Ishikawa (cell line): ENCODE data around the gene PGBD5.

Source experiments
- CEBPB ChIP-seq: IDR thresholded peaks from 2 replicates; pipeline ENCODE4 v1.6.1; 2012
- CREB1 ChIP-seq: IDR thresholded peaks from 2 replicates; pipeline ENCODE4 v1.6.1; 2012; ENCODE audit warnings: low read depth
- EGR1 ChIP-seq: IDR thresholded peaks from 2 replicates; pipeline ENCODE4 v1.6.1; 2012
- EP300 ChIP-seq: IDR thresholded peaks from 2 replicates; pipeline ENCODE4 v1.6.1; 2012; ENCODE audit warnings: borderline replicate concordance
- FOXM1 ChIP-seq: IDR thresholded peaks from 2 replicates; pipeline ENCODE4 v1.6.1; 2012; ENCODE audit warnings: low read depth, borderline replicate concordance
- MAX ChIP-seq: IDR thresholded peaks from 2 replicates; pipeline ENCODE4 v1.6.1; 2012
- NFIC ChIP-seq: IDR thresholded peaks from 2 replicates; pipeline ENCODE4 v1.6.1; 2012
- RAD21 ChIP-seq: IDR thresholded peaks from 2 replicates; pipeline ENCODE4 v1.6.1; 2012; ENCODE audit warnings: low read depth
- REST ChIP-seq: IDR thresholded peaks from 2 replicates; pipeline ENCODE4 v1.6.1; 2012; ENCODE audit warnings: low read depth, mild to moderate bottlenecking
- TAF1 ChIP-seq: IDR thresholded peaks from 2 replicates; pipeline ENCODE4 v1.6.1; 2012; ENCODE audit warnings: low read depth, mild to moderate bottlenecking
- TCF12 ChIP-seq: IDR thresholded peaks from 2 replicates; pipeline ENCODE4 v1.6.1; 2012; ENCODE audit warnings: low read depth
- TEAD4 ChIP-seq: IDR thresholded peaks from 2 replicates; pipeline ENCODE4 v1.6.1; 2012
- USF1 ChIP-seq: IDR thresholded peaks from 2 replicates; pipeline ENCODE4 v1.6.1; 2012
- YY1 ChIP-seq: IDR thresholded peaks from 2 replicates; pipeline ENCODE4 v1.6.1; 2012; ENCODE audit warnings: low read depth
- ZBTB7A ChIP-seq: IDR thresholded peaks from 2 replicates; pipeline ENCODE4 v1.6.1; 2012; ENCODE audit warnings: low read depth

PGBD5 gene

GRCh38 chr1:230395932-230396331 lies 30.2 kb downstream of the PGBD5 start:
- TF ChIP-seq CEBPB (no peak), USF1 (no peak), CREB1 (no peak), NFIC (no peak), EGR1 (no peak), EP300 (no peak), MAX (no peak), TAF1 (no peak), TCF12 (no peak)

- no peak for TF ChIP-seq CEBPB
- no peak for TF ChIP-seq CREB1
- no peak for TF ChIP-seq TCF12
- TF ChIP-seq MAX: no peak
- TF ChIP-seq USF1: no peak
- no peak for TF ChIP-seq ZBTB7A
- no peak for TF ChIP-seq TAF1
- no peak for TF ChIP-seq YY1
- TF ChIP-seq RAD21: no peak
- TF ChIP-seq EP300: no peak
- TF ChIP-seq FOXM1: no peak
- no peak for TF ChIP-seq NFIC
- TF ChIP-seq REST: no peak
- TF ChIP-seq TEAD4: no peak
- TF ChIP-seq EGR1: no peak
These were observed 31.4 kb downstream of the PGBD5 start for GRCh38 chr1:230394741-230395140.

GRCh38 chr1:230394134-230394533 lies 32.0 kb downstream of the PGBD5 start:
- TF ChIP-seq CEBPB: no peak
- TF ChIP-seq ZBTB7A: no peak
- TF ChIP-seq REST: no peak
- no peak for TF ChIP-seq YY1

- TF ChIP-seq YY1: no peak
- no peak for TF ChIP-seq RAD21
- no peak for TF ChIP-seq MAX
- no peak for TF ChIP-seq TEAD4
- TF ChIP-seq USF1: no peak
- TF ChIP-seq CREB1: no peak
- TF ChIP-seq TCF12: no peak
- TF ChIP-seq ZBTB7A: no peak
- TF ChIP-seq FOXM1: no peak
- no peak for TF ChIP-seq NFIC
- TF ChIP-seq CEBPB: no peak
- TF ChIP-seq TAF1: no peak
- no peak for TF ChIP-seq REST
- no peak for TF ChIP-seq EGR1
- TF ChIP-seq EP300: no peak
These were observed 32.4 kb downstream of the PGBD5 start for GRCh38 chr1:230393722-230394121.
